GM21619 (cell line): Measurements from ENCODE around the gene CCDC134.
"Not testable (repeated sequence)": the region's sequence is repeated elsewhere in the genome, so short reads cannot be mapped to it uniquely, and the experiment has no call there.

Source experiments
- ATAC-seq: cut with Tn5 transposase; IDR thresholded peaks from one replicate; pipeline ENCODE4 v1.9.1; 2021; ENCODE audit not compliant: unreplicated experiment

The CCDC134 gene

GRCh38 chr22:41842996-41843970 is 42.8 kb downstream of the CCDC134 start:
- no peak for ATAC-seq

- ATAC-seq, result no peak
Measured at GRCh38 chr22:41844036-41844435, 43.6 kb downstream of the CCDC134 start.

- no peak for ATAC-seq
Measured at GRCh38 chr22:41844513-41844912, 44.0 kb downstream of the CCDC134 start.

GRCh38 chr22:41845380-41846267 is 45.1 kb downstream of the CCDC134 start:
- ATAC-seq, result no peak

GRCh38 chr22:41846268-41846987 is 45.9 kb downstream of the CCDC134 start:
- ATAC-seq, result no peak

- ATAC-seq, result no peak
Measured at GRCh38 chr22:41847300-41847699, 46.8 kb downstream of the CCDC134 start.

GRCh38 chr22:41848468-41848867 is 48.0 kb downstream of the CCDC134 start:
- ATAC-seq, result no peak

- no peak for ATAC-seq
Measured at GRCh38 chr22:41856469-41856868, 56.0 kb downstream of the CCDC134 start.

- no peak for ATAC-seq
Measured at GRCh38 chr22:41857155-41857859, 56.8 kb downstream of the CCDC134 start.

GRCh38 chr22:41857860-41858199 is 57.4 kb downstream of the CCDC134 start:
- ATAC-seq, result no peak

GRCh38 chr22:41862160-41862529 is 61.7 kb downstream of the CCDC134 start:
- peak; percentile 52 for ATAC-seq

- ATAC-seq, result peak; percentile 48
Measured at GRCh38 chr22:41862530-41863266, 62.2 kb downstream of the CCDC134 start.

GRCh38 chr22:41863472-41863871 is 63.0 kb downstream of the CCDC134 start:
- ATAC-seq, result no peak

GRCh38 chr22:41868556-41868955 is 68.1 kb downstream of the CCDC134 start:
- no peak for ATAC-seq

GRCh38 chr22:41870081-41870480 is 69.6 kb downstream of the CCDC134 start:
- ATAC-seq, result not testable (repeated sequence)

GRCh38 chr22:41870786-41871185 is 70.3 kb downstream of the CCDC134 start:
- no peak for ATAC-seq

- ATAC-seq, result no peak
Measured at GRCh38 chr22:41873391-41873790, 72.9 kb downstream of the CCDC134 start.

- ATAC-seq, result no peak
Measured at GRCh38 chr22:41874090-41874489, 73.6 kb downstream of the CCDC134 start.

- no peak for ATAC-seq
Measured at GRCh38 chr22:41875531-41876270, 75.2 kb downstream of the CCDC134 start.
